Caco-2 (cell line): Measurements from ENCODE around the gene AOPEP. TPM values are rescaled to one million over a fixed set of nuclear protein-coding genes. Genes with fewer than 3 reads are reported as not detected.

Experiments
- BruUV-seq: library from RNA; stranded (reverse); fragments of 400-500 nt; replicated peaks from 2 replicates; lab custom pipeline; 2021; lab: Mats Ljungman, UMichigan
- CTCF ChIA-PET: fragments of 300-600 bp; sonication (Branson Sonifier 250); formaldehyde crosslinking; loops from one replicate; lab custom pipeline; 2022; ENCODE audit warnings: antibody characterized with exemption; lab: Charles Lee
- POLR2A ChIA-PET: fragments of 300-600 bp; sonication (Branson Sonifier 250); formaldehyde crosslinking; loops from one replicate; lab custom pipeline; 2022; ENCODE audit warnings: antibody characterized with exemption; lab: Charles Lee
- DNase-seq, 2 experiments: peaks; one replicate each; pipeline versions ENCODE4 v3.0.0 to v3.0.0-alpha.2; 2020 to 2022
- H3K27me3 ChIP-seq: replicated peaks from 2 replicates; pipeline ENCODE4 v1.6.0; 2011; ENCODE audit warnings: low read length; ENCODE audit not compliant: control insufficient read depth, insufficient read depth
- H3K36me3 ChIP-seq: 2 replicates; pipeline ENCODE4 v1.5.1; 2011; ENCODE audit warnings: low read length; ENCODE audit not compliant: control insufficient read depth, insufficient read depth
- H3K4me1 ChIP-seq: fragments of 250-450 bp; sonication (Bioruptor Pico); 2 replicates; pipeline ENCODE4 v1.5.1; 2020; ENCODE audit warnings: mild to moderate bottlenecking
- H3K4me3 ChIP-seq: 2 replicates; pipeline ENCODE4 v1.5.1; 2011; ENCODE audit warnings: low read depth, mild to moderate bottlenecking, control low read depth, low read length
- H3K9me3 ChIP-seq: fragments of 250-450 bp; sonication (Bioruptor Pico); 2 replicates; pipeline ENCODE4 v1.5.1; 2020; ENCODE audit warnings: mild to moderate bottlenecking, moderate library complexity
- H3K27ac Mint-ChIP-seq: one replicate; pipeline ENCODE4 v1.8.0; 2022; ENCODE audit warnings: mixed read lengths; ENCODE audit not compliant: unreplicated experiment
- H3K27me3 Mint-ChIP-seq: one replicate; pipeline ENCODE4 v1.8.0; 2022; ENCODE audit warnings: mixed read lengths; ENCODE audit not compliant: insufficient read depth, unreplicated experiment
- H3K36me3 Mint-ChIP-seq: one replicate; pipeline ENCODE4 v1.8.0; 2022; ENCODE audit warnings: mild to moderate bottlenecking, mixed read lengths; ENCODE audit not compliant: insufficient read depth, unreplicated experiment
- H3K4me1 Mint-ChIP-seq: one replicate; pipeline ENCODE4 v1.8.0; 2022; ENCODE audit warnings: low read depth, mixed read lengths; ENCODE audit not compliant: unreplicated experiment
- H3K4me3 Mint-ChIP-seq: one replicate; pipeline ENCODE4 v1.8.0; 2022; ENCODE audit warnings: mild to moderate bottlenecking, moderate library complexity, mixed read lengths; ENCODE audit not compliant: unreplicated experiment
- H3K9me3 Mint-ChIP-seq: one replicate; pipeline ENCODE4 v1.8.0; 2022; ENCODE audit warnings: mixed read lengths; ENCODE audit not compliant: unreplicated experiment
- CTCF ChIP-seq, 2 experiments: fragments of 200-600 bp in 1 of 2; IDR thresholded peaks; 1 replicate in 1 of 2; 2 replicates in 1 of 2; pipeline versions ENCODE4 v1.5.1 to v1.8.0; 2011 to 2022; ENCODE audit warnings: antibody characterized with exemption in 1 of 2, control low read depth in 1 of 2, inconsistent platforms in 1 of 2, low read depth in 1 of 2, low read length in 1 of 2, mild to moderate bottlenecking in 1 of 2, moderate library complexity in 1 of 2; ENCODE audit not compliant: insufficient read depth in 1 of 2, severe bottlenecking in 1 of 2, unreplicated experiment in 1 of 2
- intact Hi-C: fragments of 100-400 bp; cut with micrococcal nuclease; formaldehyde crosslinking; loops from one replicate; pipeline ENCODE4 v1.10.0; 2022; ENCODE audit not compliant: unreplicated experiment
- total RNA-seq: library from RNA; stranded (reverse); gene quantifications from 2 replicates; pipeline ENCODE4 v1.2.3, GENCODE V29; 2022

The AOPEP gene
- total RNA-seq, 1 experiment from 2014 or later, result 63.3 TPM

GRCh38 chr9:94888775-94889174 lies 162.3 kb downstream of the AOPEP start:
- no peak overlapping the region for H3K27ac Mint-ChIP-seq
- DNase-seq, result no peak
- intact Hi-C loops, result no loop called here

DNA sequence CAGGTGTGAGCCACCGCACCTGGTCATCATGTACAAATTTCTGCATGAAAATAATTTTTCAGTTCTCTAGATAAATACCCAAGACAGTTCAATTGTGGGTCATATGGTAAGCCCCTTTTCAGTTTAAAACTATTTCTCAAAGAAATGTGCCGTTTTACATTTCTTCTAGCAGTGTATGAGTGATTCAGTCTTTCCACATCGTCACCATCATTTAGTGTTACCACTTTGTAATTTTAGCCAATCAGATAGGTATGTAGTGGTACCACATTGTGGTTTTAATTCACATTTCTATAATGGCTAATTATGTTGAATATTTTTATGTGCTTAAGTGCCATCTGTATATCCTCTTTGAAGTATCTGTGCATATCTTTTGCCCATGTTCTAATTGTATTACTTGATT lies 163.1 kb downstream of the AOPEP start:
- intact Hi-C loops, result no loop called here
- Histone ChIP-seq H3K4me1 (peaks cover 11% of the 10 kb centered on the region), H3K4me3 (no peak overlapping the region), H3K9me3 (0 out of 2 replicates have a peak, but pooled peaks cover 4% of the 10 kb centered on the region), H3K27me3 (no peaks in the 10 kb centered on the region), H3K36me3 (no peaks in the 10 kb centered on the region)
- POLR2A ChIA-PET, result no interaction called here
- H3K9me3 Mint-ChIP-seq, result peaks cover 26% of the 10 kb centered on the region
- H3K27me3 Mint-ChIP-seq, result no peaks in the 10 kb centered on the region
- no peak for DNase-seq
- peaks cover 13% of the 10 kb centered on the region for H3K36me3 Mint-ChIP-seq
- no peak overlapping the region for H3K27ac Mint-ChIP-seq
- H3K4me1 Mint-ChIP-seq, result peaks cover 16% of the 10 kb centered on the region
- TF ChIP-seq CTCF (IDR thresholded peaks at IDR 0.05; ENCODE audit: insufficient read depth in 1 of 2, low read depth in 1 of 2, low read length in 1 of 2, severe bottlenecking in 1 of 2, unreplicated experiment in 1 of 2), result no peak
- CTCF ChIA-PET, result no interaction called here
- no TSS peak for BruUV-seq
- no peak overlapping the region for H3K4me3 Mint-ChIP-seq

More at GRCh38 chr9:94888775-94889174, 162.3 kb downstream of the AOPEP start:
- 0 out of 2 replicates have a peak, but pooled peaks cover 4% of the 10 kb centered on the region for H3K9me3 ChIP-seq
- ChIA-PET POLR2A (no interaction called here), CTCF (no interaction called here)
- Mint-ChIP-seq H3K4me1 (peaks cover 9% of the 10 kb centered on the region), H3K36me3 (peaks cover 13% of the 10 kb centered on the region), H3K4me3 (no peak overlapping the region), H3K27me3 (no peaks in the 10 kb centered on the region), H3K9me3 (peaks cover 26% of the 10 kb centered on the region)
- H3K4me1 ChIP-seq, result peaks cover 11% of the 10 kb centered on the region
- no peaks in the 10 kb centered on the region for H3K36me3 ChIP-seq
- BruUV-seq, result no TSS peak
- no peaks in the 10 kb centered on the region for H3K27me3 ChIP-seq
- no peak for TF ChIP-seq CTCF (IDR thresholded peaks at IDR 0.05; ENCODE audit: insufficient read depth in 1 of 2, low read depth in 1 of 2, low read length in 1 of 2, severe bottlenecking in 1 of 2, unreplicated experiment in 1 of 2)
- no peak overlapping the region for H3K4me3 ChIP-seq

DNA sequence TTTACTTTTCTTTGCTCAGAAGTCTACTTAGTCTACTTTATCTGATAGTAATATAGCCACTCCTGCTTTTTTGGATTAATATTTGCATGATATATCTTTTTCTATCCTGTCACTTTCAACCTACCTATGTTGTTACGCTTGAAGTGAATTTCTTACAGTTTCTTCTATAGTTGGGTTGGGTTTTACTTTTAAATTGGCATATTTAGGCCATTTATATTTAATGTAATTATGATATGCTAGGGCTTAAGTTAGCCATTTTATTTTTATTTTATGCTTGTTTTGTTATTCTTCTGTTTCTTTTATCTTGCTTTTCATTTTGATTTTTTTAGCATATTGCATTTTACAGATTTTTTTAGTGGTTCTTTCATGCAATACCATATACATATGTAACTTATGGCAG lies 164.7 kb downstream of the AOPEP start:
- H3K36me3 ChIP-seq, result no peaks in the 10 kb centered on the region
- H3K27me3 ChIP-seq, result no peaks in the 10 kb centered on the region
- Mint-ChIP-seq H3K4me1 (peaks cover 10% of the 10 kb centered on the region), H3K4me3 (no peak overlapping the region), H3K36me3 (peaks cover 13% of the 10 kb centered on the region), H3K27ac (no peak overlapping the region), H3K27me3 (no peaks in the 10 kb centered on the region), H3K9me3 (peaks cover 26% of the 10 kb centered on the region)
- H3K9me3 ChIP-seq, result 0 out of 2 replicates have a peak, but pooled peaks cover 4% of the 10 kb centered on the region
- no peak for DNase-seq
- H3K4me3 ChIP-seq, result no peak overlapping the region
- POLR2A ChIA-PET, result no interaction called here
- no peak for TF ChIP-seq CTCF (IDR thresholded peaks at IDR 0.05; ENCODE audit: insufficient read depth in 1 of 2, low read depth in 1 of 2, low read length in 1 of 2, severe bottlenecking in 1 of 2, unreplicated experiment in 1 of 2)
- CTCF ChIA-PET, result no interaction called here
- intact Hi-C loops, result no loop called here
- peaks cover 9% of the 10 kb centered on the region for H3K4me1 ChIP-seq
- BruUV-seq, result no TSS peak
